HG03378 (cell line): Measurements from ENCODE around the gene SYNE2.
"Not testable (repeated sequence)": the region's sequence is repeated elsewhere in the genome, so short reads cannot be mapped to it uniquely, and the experiment has no call there.

Experiments used
- ATAC-seq: cut with Tn5 transposase; IDR thresholded peaks from one replicate; pipeline ENCODE4 v1.9.1; 2021; ENCODE audit warnings: mild to moderate bottlenecking, moderate library complexity; ENCODE audit not compliant: unreplicated experiment

Gene SYNE2

GRCh38 chr14:63852817-63853731 lies at the start of gene SYNE2:
Gene SYNE2 (plus strand): TSS chr14:63853004. CDS start chr14:63909149, 56,145 bp downstream.
- peak; percentile 57 for ATAC-seq

GRCh38 chr14:63803221-63803791 lies 49.5 kb upstream of the SYNE2 start:
- not testable (repeated sequence) for ATAC-seq

GRCh38 chr14:63806064-63806463 lies 46.7 kb upstream of the SYNE2 start:
- ATAC-seq, result not testable (repeated sequence)

GRCh38 chr14:63811692-63812091 lies 41.1 kb upstream of the SYNE2 start:
- ATAC-seq, result not testable (repeated sequence)

- ATAC-seq, result no peak
Measured at GRCh38 chr14:63833728-63834127, 19.1 kb upstream of the SYNE2 start.

- no peak for ATAC-seq
Measured at GRCh38 chr14:63840981-63841380, 11.8 kb upstream of the SYNE2 start.

GRCh38 chr14:63843796-63844195 lies 9.0 kb upstream of the SYNE2 start:
- ATAC-seq, result no peak

GRCh38 chr14:63848890-63849289 lies 3.9 kb upstream of the SYNE2 start:
- no peak for ATAC-seq

- peak; percentile 20 for ATAC-seq
Measured at GRCh38 chr14:63852271-63852816, 460 bp upstream of the SYNE2 start.

- ATAC-seq, result no peak
Measured at GRCh38 chr14:63853831-63854293, 1.1 kb downstream of the SYNE2 start.

- no peak for ATAC-seq
Measured at GRCh38 chr14:63854330-63854729, 1.5 kb downstream of the SYNE2 start.

GRCh38 chr14:63855281-63855680 lies 2.5 kb downstream of the SYNE2 start:
- ATAC-seq, result no peak

- no peak for ATAC-seq
Measured at GRCh38 chr14:63857466-63858030, 4.7 kb downstream of the SYNE2 start.

GRCh38 chr14:63860146-63860545 lies 7.3 kb downstream of the SYNE2 start:
- ATAC-seq, result no peak

GRCh38 chr14:63862163-63862562 lies 9.4 kb downstream of the SYNE2 start:
- ATAC-seq, result no peak

GRCh38 chr14:63863004-63863403 lies 10.2 kb downstream of the SYNE2 start:
- ATAC-seq, result no peak

GRCh38 chr14:63864775-63865174 lies 12.0 kb downstream of the SYNE2 start:
- peak; percentile 42 for ATAC-seq

- no peak for ATAC-seq
Measured at GRCh38 chr14:63867933-63868921, 15.4 kb downstream of the SYNE2 start.

GRCh38 chr14:63869940-63870752 lies 17.3 kb downstream of the SYNE2 start:
- peak; percentile 66 for ATAC-seq

GRCh38 chr14:63870753-63871037 lies 17.9 kb downstream of the SYNE2 start:
- not testable (repeated sequence) for ATAC-seq
